Mucosa of descending colon (tissue), 3 donors: ENCODE results near the gene GTSE1. TPM values are rescaled to one million over a fixed set of nuclear protein-coding genes. Genes with fewer than 3 reads are reported as not detected.

Experiments used
- ATAC-seq: fragments of 200-7000 bp; cut with Tn5 transposase; one replicate; pipeline ENCODE4 v1.9.1; 2020; ENCODE audit warnings: mild to moderate bottlenecking, moderate library complexity
- DNase-seq, 3 donors: peaks; one replicate each; pipeline ENCODE4 v3.0.0-alpha.2; 2020
- H3K36me3 ChIP-seq: fragments of 200-600 bp; one replicate; pipeline ENCODE4 v1.8.0; 2021; ENCODE audit warnings: low read depth, mild to moderate bottlenecking
- H3K4me1 ChIP-seq: fragments of 200-600 bp; one replicate; pipeline ENCODE4 v1.8.0; 2021; ENCODE audit warnings: low read depth, mild to moderate bottlenecking
- H3K4me3 ChIP-seq: fragments of 200-600 bp; one replicate; pipeline ENCODE4 v1.8.0; 2021; ENCODE audit warnings: mild to moderate bottlenecking
- H3K9me3 ChIP-seq: fragments of 200-600 bp; one replicate; pipeline ENCODE4 v1.8.0; 2021; ENCODE audit warnings: mild to moderate bottlenecking
- intact Hi-C, 2 donors: fragments of 100-400 bp; cut with DNase I in 1 of 2; cut with micrococcal nuclease in 1 of 2; formaldehyde crosslinking; loops; one replicate each; pipeline versions ENCODE4 v1.11.0 to v1.11.1; 2022; cut with DNase I, micrococcal nuclease
- total RNA-seq, 3 donors: library from RNA; stranded (reverse); fragmentation: NEBNext Ultra II Directional in 2 of 3; extraction: Animal tissue kit (Norgen Biotek cat#: 25700) in 2 of 3; gene quantifications; one replicate each; pipeline versions ENCODE4 v1.2.1 to v1.2.4, GENCODE V29; 2021 to 2023
- TF ChIP-seq, protein P1 (sequence below): fragments of 200-600 bp; IDR thresholded peaks from one replicate; pipeline ENCODE4 v1.8.0; 2022; ENCODE audit warnings: antibody characterized with exemption, mild to moderate bottlenecking
- donor health status: DM: no; HTN: no; CAD: no; lungs with moderate emphysema.
- donor health status: DM: no; HTN: no; CAD: no.
- donor health status: DM: no; HTN: yes; CAD: no.

GTSE1 gene
- total RNA-seq, 3 donors from 2014 or later: 1.6 to 10.9 (median 3.6) TPM

DNA sequence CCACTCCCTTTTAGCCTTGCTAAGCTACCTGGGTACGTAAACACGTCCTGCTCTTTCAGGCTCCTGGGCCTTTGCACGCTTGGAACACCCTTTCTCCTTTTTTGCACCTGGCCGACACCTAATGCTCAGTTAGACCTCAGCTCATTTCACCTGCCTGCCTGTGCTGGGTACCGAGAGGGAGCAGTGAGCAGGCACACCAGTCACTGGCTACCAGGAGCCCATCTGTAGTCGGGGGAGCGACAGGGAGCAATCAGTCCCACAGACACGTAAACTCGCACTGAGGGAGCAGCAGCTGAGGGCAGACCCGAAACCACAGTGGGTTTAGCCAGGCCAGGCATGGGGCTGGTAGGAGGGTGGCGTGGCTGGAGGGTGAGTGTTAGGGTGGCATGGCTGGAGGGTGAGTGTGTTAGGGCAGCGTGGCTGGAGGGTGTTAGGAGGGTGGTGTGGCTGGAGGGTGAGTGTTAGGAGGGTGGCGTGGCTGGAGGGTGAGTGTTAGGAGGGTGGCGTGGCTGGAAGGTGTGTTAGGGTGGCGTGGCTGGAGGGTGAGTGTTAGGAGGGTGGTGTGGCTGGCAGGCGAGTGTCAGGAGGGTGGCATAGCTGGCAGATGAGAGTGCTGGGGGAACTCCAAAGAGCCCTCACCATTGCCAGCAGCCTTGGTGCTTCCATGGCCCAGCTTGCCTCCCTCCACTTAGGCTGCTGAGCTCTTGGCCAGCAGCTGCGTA is 6.4 kb upstream of the GTSE1 start:
- H3K36me3 ChIP-seq: peaks cover 9% of the 10 kb centered on the region
- no peak for DNase-seq

DNA sequence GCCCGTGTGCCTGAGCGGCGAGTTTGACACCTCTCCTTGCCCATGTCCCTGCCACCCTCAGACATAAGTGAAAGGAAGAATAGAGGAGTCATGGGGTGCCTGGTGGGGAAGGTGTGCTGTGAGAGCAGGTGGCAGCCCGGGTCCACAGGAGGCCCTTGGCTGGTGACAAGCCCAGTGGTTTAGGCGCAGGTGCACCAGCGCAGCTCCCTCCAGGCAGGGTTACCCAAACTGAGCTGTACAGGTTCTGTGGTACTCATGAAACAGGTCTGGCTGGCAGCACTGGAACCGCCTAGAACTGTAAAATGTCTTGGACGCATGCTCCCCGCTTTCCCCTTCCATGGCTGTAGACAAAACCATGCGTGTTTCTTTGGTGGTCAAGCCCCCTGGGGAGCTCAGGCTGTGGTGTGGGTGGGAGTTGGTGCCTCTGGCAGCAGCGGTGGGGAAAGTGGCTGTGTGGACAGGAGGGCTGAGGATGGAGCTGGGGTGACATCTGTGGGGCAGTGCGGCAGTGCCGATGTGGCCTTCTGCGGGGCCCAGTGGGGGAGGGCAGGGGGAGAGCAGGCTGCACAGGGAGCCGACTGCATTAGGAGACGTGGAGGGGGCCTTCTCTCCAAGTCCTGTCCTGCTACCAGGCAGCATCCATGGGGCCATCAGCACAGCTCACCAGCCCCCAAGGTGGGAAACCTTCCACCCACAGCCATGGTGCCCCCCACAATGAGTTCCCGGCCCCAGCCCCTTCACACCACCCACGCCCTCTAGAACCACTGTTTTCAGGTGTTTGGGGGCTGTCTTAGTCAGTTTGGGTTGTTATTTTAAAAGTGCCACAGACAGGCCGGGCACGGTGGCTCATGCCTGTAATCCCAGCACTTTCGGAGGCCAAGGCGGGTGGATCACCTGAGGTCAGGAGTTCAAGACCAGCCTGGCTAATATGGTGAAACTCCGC is 5.6 kb upstream of the GTSE1 start:
- intact Hi-C loops: loop anchor here in 1 of 2 donors (10.0 kb wide), 1 partner anchor 296 kb away; no protein-coding TSS in a partner anchor
- TF ChIP-seq, protein P1, sequence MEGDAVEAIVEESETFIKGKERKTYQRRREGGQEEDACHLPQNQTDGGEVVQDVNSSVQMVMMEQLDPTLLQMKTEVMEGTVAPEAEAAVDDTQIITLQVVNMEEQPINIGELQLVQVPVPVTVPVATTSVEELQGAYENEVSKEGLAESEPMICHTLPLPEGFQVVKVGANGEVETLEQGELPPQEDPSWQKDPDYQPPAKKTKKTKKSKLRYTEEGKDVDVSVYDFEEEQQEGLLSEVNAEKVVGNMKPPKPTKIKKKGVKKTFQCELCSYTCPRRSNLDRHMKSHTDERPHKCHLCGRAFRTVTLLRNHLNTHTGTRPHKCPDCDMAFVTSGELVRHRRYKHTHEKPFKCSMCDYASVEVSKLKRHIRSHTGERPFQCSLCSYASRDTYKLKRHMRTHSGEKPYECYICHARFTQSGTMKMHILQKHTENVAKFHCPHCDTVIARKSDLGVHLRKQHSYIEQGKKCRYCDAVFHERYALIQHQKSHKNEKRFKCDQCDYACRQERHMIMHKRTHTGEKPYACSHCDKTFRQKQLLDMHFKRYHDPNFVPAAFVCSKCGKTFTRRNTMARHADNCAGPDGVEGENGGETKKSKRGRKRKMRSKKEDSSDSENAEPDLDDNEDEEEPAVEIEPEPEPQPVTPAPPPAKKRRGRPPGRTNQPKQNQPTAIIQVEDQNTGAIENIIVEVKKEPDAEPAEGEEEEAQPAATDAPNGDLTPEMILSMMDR: no peak
- H3K4me3 ChIP-seq: no peak overlapping the region
- peaks cover 11% of the 10 kb centered on the region for H3K4me1 ChIP-seq
- peaks cover 9% of the 10 kb centered on the region for H3K36me3 ChIP-seq
- H3K9me3 ChIP-seq: no peaks in the 10 kb centered on the region
- no peak for ATAC-seq
- no peak for DNase-seq

More for the DNA sequence above, 6.4 kb upstream of the GTSE1 start:
- Histone ChIP-seq H3K4me3 (no peak overlapping the region), H3K4me1 (peaks cover 3% of the 10 kb centered on the region), H3K9me3 (no peaks in the 10 kb centered on the region)
- TF ChIP-seq, protein P1: no peak
- intact Hi-C loops: loop anchor here in 1 of 2 donors (10.0 kb wide), 1 partner anchor 295 kb away; no protein-coding TSS in a partner anchor
- no peak for ATAC-seq

DNA sequence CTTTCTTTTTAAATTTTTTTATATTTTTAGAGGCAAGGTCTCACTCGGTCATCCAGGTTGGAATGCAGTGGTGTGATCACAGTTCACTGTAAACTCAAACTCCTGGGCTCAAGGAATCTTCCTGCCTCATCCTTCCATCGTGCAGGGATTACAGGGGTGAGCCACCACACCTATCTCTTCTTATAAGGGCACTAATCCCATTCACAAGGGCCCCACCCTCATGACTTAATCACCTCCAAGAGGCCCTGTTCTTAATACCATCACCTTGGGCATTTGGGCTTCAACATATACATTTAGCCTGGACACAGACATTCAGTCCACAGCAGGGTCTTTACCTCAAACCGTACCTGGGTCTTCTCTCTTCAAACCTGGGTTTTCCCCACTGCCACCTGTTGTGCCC is 4.5 kb upstream of the GTSE1 start:
- Histone ChIP-seq H3K4me1 (peaks cover 12% of the 10 kb centered on the region), H3K36me3 (peaks cover 9% of the 10 kb centered on the region), H3K9me3 (no peaks in the 10 kb centered on the region), H3K4me3 (no peak overlapping the region)
- ATAC-seq (no peak), DNase-seq (no peak)
- TF ChIP-seq, protein P1: no peak
- intact Hi-C loops: loop anchor here in 1 of 2 donors (10.0 kb wide), 1 partner anchor 297 kb away; no protein-coding TSS in a partner anchor

DNA sequence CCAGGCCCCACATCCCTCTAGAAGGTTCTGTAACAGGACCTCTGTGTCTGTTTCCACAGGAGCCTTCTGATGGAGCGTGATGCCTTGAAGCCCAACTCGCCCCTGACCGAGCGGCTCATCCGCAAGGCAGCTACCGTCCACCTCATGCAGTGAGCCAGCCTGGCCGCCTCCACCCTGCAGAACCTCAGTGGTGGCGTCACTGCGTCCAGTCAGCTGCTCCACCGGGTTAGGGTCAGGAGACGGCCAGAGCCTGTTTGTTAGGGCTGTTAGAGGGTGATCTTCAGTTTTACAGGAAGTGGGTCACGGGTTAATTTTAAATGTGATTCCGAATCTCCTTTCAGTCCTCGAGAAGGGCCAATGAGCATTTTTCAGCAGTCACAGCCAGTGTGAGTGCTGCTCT is 3.9 kb upstream of the GTSE1 start:
- TF ChIP-seq, protein P1: no peak
- H3K36me3 ChIP-seq: peaks cover 9% of the 10 kb centered on the region

DNA sequence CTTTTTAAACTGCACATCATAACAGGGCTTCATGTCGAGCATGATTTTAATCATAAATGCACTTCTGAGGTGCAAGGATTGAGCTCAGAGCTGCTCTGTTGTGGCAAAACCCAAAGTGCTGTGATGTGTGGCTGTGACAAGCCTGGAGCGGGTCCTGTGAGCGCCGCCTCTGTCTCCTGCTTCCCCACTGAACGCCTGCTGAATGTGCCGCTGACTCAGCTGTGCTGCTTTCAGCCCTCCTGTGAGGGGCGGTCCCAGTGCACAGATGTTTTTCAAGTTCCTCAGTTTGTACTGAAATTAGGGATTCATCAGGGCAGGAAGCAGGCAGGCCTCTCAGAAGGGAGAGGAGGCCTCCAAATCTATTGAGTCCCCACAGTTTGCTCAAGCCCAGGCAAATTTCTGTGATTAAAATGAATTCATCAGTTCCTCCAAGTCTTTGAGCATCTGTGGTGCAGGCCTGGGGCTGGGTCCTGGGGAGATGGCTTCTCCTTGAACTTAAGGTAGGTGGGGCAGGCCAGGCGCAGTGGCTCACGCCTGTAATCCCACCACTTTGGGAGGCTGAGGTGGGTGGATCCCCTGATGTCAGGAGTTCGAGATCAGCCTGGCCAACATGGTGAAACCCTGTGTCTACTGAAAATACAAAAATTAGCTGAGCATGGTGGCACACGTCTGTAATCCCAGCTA is 3.0 kb upstream of the GTSE1 start:
- TF ChIP-seq, protein P1: no peak
- no peak for ATAC-seq
- H3K4me1 ChIP-seq: peaks cover 19% of the 10 kb centered on the region
- intact Hi-C loops: loop anchor here in 1 of 2 donors (10.0 kb wide), 1 partner anchor 299 kb away; no protein-coding TSS in a partner anchor
- H3K9me3 ChIP-seq: no peaks in the 10 kb centered on the region
- peaks cover 9% of the 10 kb centered on the region for H3K36me3 ChIP-seq
- no peak overlapping the region for H3K4me3 ChIP-seq
- peak in 2 of 3 donors; percentile 29 to 50 for DNase-seq

More for the DNA sequence above, 3.9 kb upstream of the GTSE1 start:
- no peak for ATAC-seq
- intact Hi-C loops: loop anchor here in 1 of 2 donors (10.0 kb wide), 1 partner anchor 298 kb away; no protein-coding TSS in a partner anchor
- DNase-seq: no peak
- no peak overlapping the region for H3K4me3 ChIP-seq
- no peaks in the 10 kb centered on the region for H3K9me3 ChIP-seq
- H3K4me1 ChIP-seq: peaks cover 17% of the 10 kb centered on the region
